H1 (cell line): ENCODE data around the gene PLIN4. TPM values are rescaled to one million over a fixed set of nuclear protein-coding genes. Genes with fewer than 3 reads are reported as not detected.

Source experiments
- CTCF ChIA-PET: fragments of 300-600 bp; sonication (Branson Sonifier 250); formaldehyde crosslinking; loops from one replicate; lab custom pipeline; 2021; ENCODE audit not compliant: partially characterized antibody; lab: Charles Lee
- POLR2A ChIA-PET: fragments of 300-600 bp; sonication (Branson Sonifier 250); formaldehyde crosslinking; loops from one replicate; lab custom pipeline; 2021; ENCODE audit warnings: inconsistent platforms; ENCODE audit not compliant: partially characterized antibody; lab: Charles Lee
- DNase-seq, 2 experiments: peaks; one replicate each; pipeline versions ENCODE4 v3.0.0 to v3.0.0-alpha.2; 2010 to 2022; ENCODE audit warnings: low spot score in 2 of 2, low read depth in 1 of 2, mixed read lengths in 1 of 2
- FAIRE-seq: peaks from 2 replicates; lab custom pipeline; 2011; peaks lifted over from hg19 to GRCh38; lab: Jason Lieb, UNC
- H2AFZ ChIP-seq: 2 replicates; pipeline ENCODE4 v1.8.1; 2012; ENCODE audit warnings: low read length, inconsistent platforms
- H2AK5ac ChIP-seq: 2 replicates; pipeline ENCODE4 v1.6.1; 2013; ENCODE audit warnings: low read depth, low read length
- H2BK120ac ChIP-seq: replicated peaks from 2 replicates; pipeline ENCODE3; 2013; ENCODE audit warnings: low read depth, low read length, inconsistent platforms
- H2BK12ac ChIP-seq: 2 replicates; pipeline ENCODE4 v1.6.1; 2013; ENCODE audit warnings: low read depth, low read length
- H2BK15ac ChIP-seq: 2 replicates; pipeline ENCODE4 v1.6.1; 2013; ENCODE audit warnings: low read length
- H2BK20ac ChIP-seq: 2 replicates; pipeline ENCODE4 v1.6.1; 2013; ENCODE audit warnings: low read length
- H2BK5ac ChIP-seq: 2 replicates; pipeline ENCODE4 v1.6.1; 2013; ENCODE audit warnings: low read depth, low read length
- H3K14ac ChIP-seq: 2 replicates; pipeline ENCODE4 v1.6.1; 2013; ENCODE audit warnings: inconsistent platforms; ENCODE audit not compliant: insufficient read length
- H3K18ac ChIP-seq: 2 replicates; pipeline ENCODE4 v1.6.1; 2013; ENCODE audit warnings: low read length; ENCODE audit errors: extremely low read depth
- H3K23ac ChIP-seq: 2 replicates; pipeline ENCODE4 v1.6.1; 2013; ENCODE audit warnings: inconsistent platforms; ENCODE audit not compliant: insufficient read length
- H3K23me2 ChIP-seq: 2 replicates; pipeline ENCODE4 v1.6.1; 2013; ENCODE audit warnings: low read depth, low read length
- H3K27ac ChIP-seq: 2 replicates; pipeline ENCODE4 v1.6.1; 2011; ENCODE audit warnings: low read depth, low read length, inconsistent platforms
- H3K27me3 ChIP-seq, 4 experiments: replicated peaks in 1 of 4; 1 replicate in 1 of 4; 2 replicates in 3 of 4; pipeline versions ENCODE4 v1.6.1 to v1.8.1; 2011 to 2013; ENCODE audit warnings: low read length in 3 of 4, mild to moderate bottlenecking in 3 of 4, inconsistent platforms in 2 of 4, mixed read lengths in 2 of 4, moderate library complexity in 1 of 4; ENCODE audit not compliant: control insufficient read depth in 3 of 4, insufficient read depth in 3 of 4; ENCODE audit errors: extremely low read depth in 1 of 4
- H3K36me3 ChIP-seq, 4 experiments: 2 replicates each; pipeline versions ENCODE4 v1.6.1 to v1.8.1; 2011 to 2013; ENCODE audit warnings: mild to moderate bottlenecking in 4 of 4, low read length in 3 of 4, moderate library complexity in 2 of 4, control low read depth in 1 of 4, inconsistent platforms in 1 of 4; ENCODE audit not compliant: insufficient read depth in 4 of 4, control insufficient read depth in 2 of 4
- H3K4ac ChIP-seq: replicated peaks from 2 replicates; pipeline ENCODE3; 2013; ENCODE audit warnings: low read length, low read depth, mixed read lengths, inconsistent platforms; ENCODE audit not compliant: insufficient read length
- H3K4me1 ChIP-seq, 4 experiments: replicated peaks in 1 of 4; 1 replicate in 1 of 4; 2 replicates in 3 of 4; pipeline versions ENCODE4 v1.6.1 to v1.8.1; 2011 to 2013; ENCODE audit warnings: low read length in 3 of 4, inconsistent platforms in 2 of 4, mixed read lengths in 1 of 4; ENCODE audit not compliant: insufficient read depth in 4 of 4, control insufficient read depth in 3 of 4
- H3K4me2 ChIP-seq, 2 experiments: 2 replicates each; pipeline versions ENCODE4 v1.6.1 to v1.8.1; 2011 to 2013; ENCODE audit warnings: low read depth in 2 of 2, low read length in 2 of 2, control low read depth in 1 of 2, inconsistent platforms in 1 of 2, mild to moderate bottlenecking in 1 of 2; ENCODE audit not compliant: insufficient read depth in 1 of 2
- H3K4me3 ChIP-seq, 4 experiments: fragments of 200-600, 300-600 bp in 1 of 4; sonication (generic), shearing (Covaris generic), sonication (Bioruptor Twin) in 1 of 4; 2 replicates each; pipeline versions ENCODE4 v1.5.1 to v1.8.1; 2011 to 2016; ENCODE audit warnings: low read length in 4 of 4, low read depth in 3 of 4, control low read depth in 2 of 4, inconsistent platforms in 2 of 4, mild to moderate bottlenecking in 2 of 4, mixed read lengths in 1 of 4, moderate library complexity in 1 of 4; ENCODE audit not compliant: insufficient read depth in 2 of 4; ENCODE audit errors: extremely low read depth in 1 of 4
- H3K56ac ChIP-seq: replicated peaks from 2 replicates; pipeline ENCODE3; 2013; ENCODE audit warnings: low read depth, mild to moderate bottlenecking, mixed read lengths, low read length, inconsistent platforms; ENCODE audit not compliant: insufficient read length
- H3K79me1 ChIP-seq: 2 replicates; pipeline ENCODE4 v1.6.1; 2013; ENCODE audit warnings: low read depth, low read length, control low read depth
- H3K79me2 ChIP-seq, 2 experiments: 2 replicates each; pipeline versions ENCODE4 v1.6.1 to v1.8.1; 2012 to 2013; ENCODE audit warnings: low read length in 2 of 2, mild to moderate bottlenecking in 2 of 2, inconsistent platforms in 1 of 2; ENCODE audit not compliant: insufficient read depth in 2 of 2, control insufficient read depth in 1 of 2
- H3K9ac ChIP-seq, 4 experiments: replicated peaks in 1 of 4; 1 replicate in 1 of 4; 2 replicates in 3 of 4; pipeline versions ENCODE4 v1.6.1 to v1.8.1; 2011 to 2013; ENCODE audit warnings: low read depth in 3 of 4, low read length in 3 of 4, control low read depth in 2 of 4, mild to moderate bottlenecking in 2 of 4, moderate library complexity in 2 of 4, inconsistent platforms in 1 of 4; ENCODE audit errors: extremely low read depth in 1 of 4
- H3K9me3 ChIP-seq, 2 experiments: 2 replicates each; pipeline versions ENCODE4 v1.6.1 to v1.8.1; 2012 to 2013; ENCODE audit warnings: mild to moderate bottlenecking in 2 of 2, moderate library complexity in 2 of 2, control low read depth in 1 of 2, inconsistent platforms in 1 of 2, low read depth in 1 of 2, low read length in 1 of 2, mixed read lengths in 1 of 2; ENCODE audit not compliant: insufficient read depth in 2 of 2
- H4K20me1 ChIP-seq, 2 experiments: replicated peaks in 1 of 2; 2 replicates each; pipeline versions ENCODE3 to v1.8.1; 2011 to 2013; ENCODE audit warnings: inconsistent platforms in 2 of 2, low read length in 2 of 2, mild to moderate bottlenecking in 1 of 2; ENCODE audit not compliant: insufficient read depth in 2 of 2, control insufficient read depth in 1 of 2
- H4K5ac ChIP-seq: 2 replicates; pipeline ENCODE4 v1.6.1; 2013; ENCODE audit warnings: low read length, low read depth, mixed read lengths, inconsistent platforms; ENCODE audit not compliant: insufficient read length
- H4K8ac ChIP-seq: 2 replicates; pipeline ENCODE4 v1.8.0; 2013; ENCODE audit warnings: mild to moderate bottlenecking, moderate library complexity, low read length, inconsistent platforms; ENCODE audit not compliant: insufficient read depth; ENCODE audit errors: extremely low read depth
- H4K91ac ChIP-seq: replicated peaks from 2 replicates; pipeline ENCODE3; 2013; ENCODE audit warnings: low read length, mixed read lengths, inconsistent platforms; ENCODE audit not compliant: insufficient read length
- POLR2A ChIP-seq, 2 experiments: IDR thresholded peaks; 1 replicate in 1 of 2; 2 replicates in 1 of 2; pipeline ENCODE4 v1.6.1; 2011; ENCODE audit warnings: low read depth in 2 of 2, low read length in 2 of 2, mild to moderate bottlenecking in 2 of 2; ENCODE audit errors: control extremely low read depth in 1 of 2
- SIRT6 ChIP-seq: IDR thresholded peaks from one replicate; pipeline ENCODE4 v1.7.1; 2012; ENCODE audit warnings: low read length, inconsistent platforms
- SP1 ChIP-seq: IDR thresholded peaks from 2 replicates; pipeline ENCODE4 v1.6.1; 2011; ENCODE audit warnings: low read depth, low read length
- WGBS, 2 experiments: shearing (Covaris generic) in 1 of 2; methylation state at CpG; one replicate each; pipeline versions ENCODE4 v1.1.6 to v1.1.7; 2013 to 2015; ENCODE audit warnings: low lambda C conversion rate in 2 of 2, mixed read lengths in 2 of 2, inconsistent platforms in 1 of 2, low coverage in 1 of 2, missing lambda C conversion rate in 1 of 2; ENCODE audit not compliant: insufficient replicate concordance in 2 of 2, insufficient coverage in 1 of 2, insufficient read length in 1 of 2; ENCODE audit errors: extremely low coverage in 1 of 2, missing lambda C conversion rate in 1 of 2; 5-methylcytosine and 5-hydroxymethylcytosine counted together
- polyA plus RNA-seq, 7 experiments: library from polyadenylated mRNA; depleted of rRNA in 3 of 7; stranded (reverse) in 5 of 7; unstranded in 2 of 7; fragments of >200 nt in 5 of 7; fragments of 200-250 nt in 2 of 7; gene quantifications; 1 replicate in 5 of 7; 2 replicates in 1 of 7; 4 replicates in 1 of 7; pipeline versions ENCODE4 v1.2.1 to v1.2.3, GENCODE V29; 2011 to 2013; ENCODE audit warnings: missing spikeins in 2 of 7, mixed read lengths in 2 of 7
- total RNA-seq: library from RNA; stranded (reverse); fragmentation: NEBNext Ultra II Directional; extraction: Animal tissue kit (Norgen Biotek cat#: 25700); gene quantifications from 2 replicates; pipeline ENCODE4 v1.2.1, GENCODE V29; 2021

The PLIN4 gene
- total and polyA plus RNA-seq, 2 of the 8 experiments (the other 6 are each of a cell fraction or from before 2014, with no cell fraction given): 0.35 to 0.45 TPM

DNA sequence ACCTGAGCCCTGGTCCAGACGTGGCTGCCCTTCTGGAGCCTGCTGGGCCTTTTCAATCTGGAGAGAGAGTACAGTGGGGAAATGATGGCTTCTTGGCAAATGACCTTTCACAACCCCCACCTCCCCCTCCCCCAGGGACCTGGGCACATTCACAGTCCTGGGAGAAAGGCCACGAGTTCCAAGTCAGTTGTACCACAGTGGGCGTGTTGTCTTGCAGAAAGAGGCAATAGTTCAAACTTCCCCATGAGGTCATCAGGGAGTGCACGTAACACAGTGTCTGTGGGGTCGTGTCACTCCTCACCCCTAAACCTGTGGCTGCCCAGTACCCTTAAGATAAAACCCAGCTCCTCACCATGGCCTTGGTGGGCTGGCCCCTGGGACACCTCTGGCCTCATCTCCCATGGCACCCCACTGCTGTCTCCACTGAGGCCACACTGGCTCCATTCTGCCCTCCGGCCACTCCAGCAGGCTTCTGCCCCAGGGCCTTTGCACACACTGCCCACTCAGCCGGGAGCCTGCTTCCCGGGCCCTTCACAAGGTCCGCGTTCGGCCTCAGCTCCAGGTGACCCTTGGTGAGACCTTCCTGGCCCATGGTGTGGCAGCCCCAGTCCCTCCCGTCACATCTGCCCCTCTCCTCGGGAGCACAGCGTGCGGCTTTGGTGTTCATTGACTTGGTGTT is 13.3 kb downstream of the PLIN4 start:
- H3K79me2 ChIP-seq: no peaks in the 10 kb centered on the region
- ChIA-PET POLR2A (interaction anchor here (1.0 to 3.5 kb wide), 4 partner anchors 9 to 43 kb away, joined by 3 to 19 read pairs (median 11); partner anchors contain the start of gene PLIN4), CTCF (interaction anchor here (0.6 to 5.2 kb wide), 6 partner anchors 10 to 52 kb away, joined by 3 to 40 read pairs (median 4); no protein-coding TSS in a partner anchor)
- H4K20me1 ChIP-seq: peaks cover 14 to 30% of the 10 kb centered on the region in 2 experiments
- H3K27ac ChIP-seq: no peak overlapping the region
- H2AK5ac ChIP-seq: no peak overlapping the region
- no peak overlapping the region for H2BK12ac ChIP-seq
- DNase-seq (no peak), FAIRE-seq (no peak)
- H3K18ac ChIP-seq: no peak overlapping the region
- no peak overlapping the region for H2AFZ ChIP-seq
- no peak overlapping the region for H3K4me3 ChIP-seq
- no peak for TF ChIP-seq SP1
- no peak for TF ChIP-seq SIRT6
- 0 out of 3 replicates have a peak, but pooled peaks of 1 of the 2 experiments have one; percentile 24 for TF ChIP-seq POLR2A (IDR thresholded peaks at IDR 0.05; ENCODE audit: control extremely low read depth in 1 of 2, low read depth in 2 of 2, low read length in 2 of 2)
- no peak overlapping the region for H2BK15ac ChIP-seq
- WGBS, 2 experiments: 81% methylated on average over 15 of the region's 15 CpGs; no CpG with 5 or more reads in 1 of the 2 experiments
- no peak overlapping the region for H3K23ac ChIP-seq
- H3K23me2 ChIP-seq: no peaks in the 10 kb centered on the region
- no peak overlapping the region for H3K4me2 ChIP-seq
- no peak overlapping the region for H4K5ac ChIP-seq
- H3K9me3 ChIP-seq: no peaks in the 10 kb centered on the region
- no peaks in the 10 kb centered on the region for H3K4me1 ChIP-seq
- H2BK120ac ChIP-seq: no peak overlapping the region
- H3K14ac ChIP-seq: no peak overlapping the region
- H2BK20ac ChIP-seq: no peak overlapping the region
- H3K27me3 ChIP-seq: peaks cover 0 to 9% (median 7%) of the 10 kb centered on the region in 4 experiments; a peak in 3 of 7 replicates
- peaks cover 2% of the 10 kb centered on the region; the same call in 1 of the 2 replicates for H3K79me1 ChIP-seq
- H3K36me3 ChIP-seq: peaks cover 3 to 37% (median 7%) of the 10 kb centered on the region in 4 experiments; a peak in 5 of 8 replicates
- no peak overlapping the region for H2BK5ac ChIP-seq
- H4K8ac ChIP-seq: no peak overlapping the region
- H3K9ac ChIP-seq: no peak overlapping the region
- no peak overlapping the region for H3K4ac ChIP-seq
- H3K56ac ChIP-seq: no peak overlapping the region
- no peak overlapping the region for H4K91ac ChIP-seq
